ENCODE data around the gene MAGI1.

DNA sequence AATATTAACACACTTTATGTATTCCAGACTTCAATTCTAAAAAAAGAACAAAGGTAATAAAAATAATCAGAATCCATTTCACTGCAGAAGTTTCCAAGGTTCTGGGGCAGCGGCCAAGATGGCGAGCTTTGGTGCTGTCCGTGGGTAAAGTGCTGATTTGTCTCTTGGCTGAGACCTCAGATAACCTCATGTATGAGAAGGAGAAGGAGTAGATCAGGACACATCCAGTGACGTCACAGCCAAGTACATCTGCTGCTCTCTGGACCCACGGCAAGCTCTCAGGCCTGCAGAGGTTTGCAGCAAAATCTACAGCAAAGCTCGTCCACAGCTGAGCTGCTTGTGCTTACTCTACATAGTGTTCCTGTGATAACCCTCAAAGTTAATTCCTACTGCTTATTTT, 165.7 kb downstream of the MAGI1 start:
- no peak for TF ChIP-seq CTCF (IDR thresholded peaks at IDR 0.05)
- no peak for TF ChIP-seq TAF1 (IDR thresholded peaks at IDR 0.05; ENCODE audit: borderline replicate concordance, low read depth, low read length)

Data from SK-N-SH (cell line).